SK-N-SH (cell line): Measurements from ENCODE around the gene APH1B. TPM values are rescaled to one million over a fixed set of nuclear protein-coding genes. Genes with fewer than 3 reads are reported as not detected.

Source experiments
- CTCF ChIA-PET: fragments of 300-600, 350-600 bp; formaldehyde crosslinking; extraction: SDS; loops from one replicate; lab custom pipeline; 2021; lab: Yijun Ruan, JAX
- POLR2A ChIA-PET: fragments of 350-600 bp; sonication (Branson Sonifier 250); formaldehyde crosslinking; extraction: SDS; loops from one replicate; lab custom pipeline; 2020; ENCODE audit warnings: antibody characterized with exemption, inconsistent platforms; lab: Yijun Ruan, JAX
- DNase-seq: peaks from one replicate; pipeline ENCODE4 v3.0.0; 2012
- H2AFZ ChIP-seq: fragments of 200-600 bp; sonication (generic); 2 replicates; pipeline ENCODE4 v1.8.1; 2016; ENCODE audit warnings: antibody characterized with exemption, mild to moderate bottlenecking, low read depth
- H3F3A ChIP-seq: fragments of 200-600 bp; sonication (generic); replicated peaks from 2 replicates; pipeline ENCODE3; 2016; ENCODE audit warnings: antibody characterized with exemption, mild to moderate bottlenecking; ENCODE audit not compliant: insufficient read depth
- H3K27ac ChIP-seq, 2 experiments: fragments of 200-500 bp in 1 of 2; fragments of 200-600 bp in 1 of 2; sonication (Bioruptor generic) in 1 of 2; sonication (generic), shearing (Covaris generic) in 1 of 2; 2 replicates each; pipeline versions ENCODE4 v1.5.1 to v1.6.1; 2014 to 2016; ENCODE audit warnings: low read depth in 2 of 2, inconsistent platforms in 1 of 2, low read length in 1 of 2, mild to moderate bottlenecking in 1 of 2, mixed read lengths in 1 of 2
- H3K27me3 ChIP-seq: fragments of 200-600 bp; sonication (generic), shearing (Covaris generic); 2 replicates; pipeline ENCODE4 v1.6.1; 2016; ENCODE audit warnings: mixed run types; ENCODE audit not compliant: insufficient read depth
- H3K36me3 ChIP-seq, 2 experiments: fragments of 200-500 bp in 1 of 2; fragments of 200-600 bp in 1 of 2; sonication (Bioruptor generic) in 1 of 2; sonication (generic) in 1 of 2; replicated peaks in 1 of 2; 2 replicates each; pipeline versions ENCODE3 to v1.5.1; 2014 to 2016; ENCODE audit warnings: low read length in 1 of 2, mild to moderate bottlenecking in 1 of 2; ENCODE audit not compliant: insufficient read depth in 2 of 2, control insufficient read depth in 1 of 2
- H3K4me1 ChIP-seq, 2 experiments: fragments of 200-500 bp in 1 of 2; fragments of 200-600 bp in 1 of 2; sonication (Bioruptor generic) in 1 of 2; sonication (generic), shearing (Covaris generic) in 1 of 2; 2 replicates each; pipeline versions ENCODE4 v1.5.1 to v1.6.1; 2014 to 2016; ENCODE audit warnings: low read depth in 1 of 2, low read length in 1 of 2, mixed run types in 1 of 2; ENCODE audit not compliant: insufficient read depth in 2 of 2, control insufficient read depth in 1 of 2
- H3K4me2 ChIP-seq: fragments of 200-600 bp; sonication (generic), shearing (Covaris generic); 2 replicates; pipeline ENCODE4 v1.6.1; 2017; ENCODE audit warnings: mixed run types
- H3K4me3 ChIP-seq, 2 experiments: fragments of 200-500 bp in 1 of 2; fragments of 200-600 bp in 1 of 2; sonication (Bioruptor generic) in 1 of 2; sonication (generic), shearing (Covaris generic) in 1 of 2; 2 replicates each; pipeline versions ENCODE4 v1.5.1 to v1.8.1; 2014 to 2016; ENCODE audit warnings: low read depth in 2 of 2, inconsistent platforms in 1 of 2, low read length in 1 of 2, mild to moderate bottlenecking in 1 of 2, mixed read lengths in 1 of 2, moderate library complexity in 1 of 2
- H3K79me2 ChIP-seq: fragments of 200-600 bp; sonication (generic); 2 replicates; pipeline ENCODE4 v1.8.1; 2017; ENCODE audit warnings: mild to moderate bottlenecking; ENCODE audit not compliant: insufficient read depth
- H3K9ac ChIP-seq: fragments of 200-600 bp; sonication (generic); 2 replicates; pipeline ENCODE4 v1.6.1; 2017; ENCODE audit warnings: mixed run types
- H3K9me2 ChIP-seq: fragments of 200-600 bp; sonication (generic); 2 replicates; pipeline ENCODE4 v1.6.1; 2017; ENCODE audit warnings: mixed run types
- H3K9me3 ChIP-seq: fragments of 200-600 bp; sonication (generic); 2 replicates; pipeline ENCODE4 v1.6.1; 2017; ENCODE audit warnings: mixed run types, mild to moderate bottlenecking, moderate library complexity
- H4K20me1 ChIP-seq: fragments of 200-600 bp; sonication (generic); 2 replicates; pipeline ENCODE4 v1.6.1; 2017; ENCODE audit warnings: mild to moderate bottlenecking, mixed run types; ENCODE audit not compliant: insufficient read depth
- EZH2phosphoT487 ChIP-seq: fragments of 200-600 bp; sonication (generic); IDR thresholded peaks from 2 replicates; pipeline ENCODE4 v1.6.1; 2017; ENCODE audit warnings: low read depth, mixed run types, mild to moderate bottlenecking, antibody characterized with exemption, moderate library complexity, borderline replicate concordance
- FOXJ3 ChIP-seq: sonication (generic); formaldehyde crosslinking; IDR thresholded peaks from 2 replicates; pipeline ENCODE4 v1.5.1; 2020; ENCODE audit warnings: mild to moderate bottlenecking, missing genetic modification reagents
- FOXM1 ChIP-seq: IDR thresholded peaks from 2 replicates; pipeline ENCODE4 v1.4.0; 2012; ENCODE audit warnings: low read depth, mild to moderate bottlenecking
- JUND ChIP-seq: IDR thresholded peaks from 2 replicates; pipeline ENCODE4 v1.4.0; 2012
- MEF2A ChIP-seq: IDR thresholded peaks from 2 replicates; pipeline ENCODE4 v1.4.0; 2012; ENCODE audit warnings: low read depth, borderline replicate concordance
- MXI1 ChIP-seq: IDR thresholded peaks from 2 replicates; pipeline ENCODE4 v1.6.1; 2012; ENCODE audit warnings: mild to moderate bottlenecking, low read depth, low read length, improper control_type of control experiment
- NRF1 ChIP-seq: IDR thresholded peaks from 2 replicates; pipeline ENCODE4 v1.6.1; 2012; ENCODE audit warnings: low read depth, mild to moderate bottlenecking, low read length
- POLR2AphosphoS5 ChIP-seq: IDR thresholded peaks from 2 replicates; pipeline ENCODE4 v1.6.1; 2012; ENCODE audit warnings: low read depth, low read length
- RXRA ChIP-seq: IDR thresholded peaks from 2 replicates; pipeline ENCODE4 v1.4.0; 2012; ENCODE audit warnings: low read depth, mild to moderate bottlenecking, borderline replicate concordance
- SIN3A ChIP-seq: IDR thresholded peaks from 2 replicates; pipeline ENCODE4 v1.6.1; 2012; ENCODE audit warnings: low read depth, mild to moderate bottlenecking, low read length, moderate library complexity, borderline replicate concordance
- SMC3 ChIP-seq: IDR thresholded peaks from 2 replicates; pipeline ENCODE4 v1.6.1; 2012; ENCODE audit warnings: low read depth, low read length, improper control_type of control experiment
- TEAD4 ChIP-seq: IDR thresholded peaks from 2 replicates; pipeline ENCODE4 v1.4.0; 2012; ENCODE audit warnings: mild to moderate bottlenecking, borderline replicate concordance; ENCODE audit not compliant: insufficient read depth
- WGBS: methylation state at CpG from one replicate; pipeline ENCODE4 v1.1.6; 2017; ENCODE audit warnings: low lambda C conversion rate; 5-methylcytosine and 5-hydroxymethylcytosine counted together
- polyA plus RNA-seq, 3 experiments: library from polyadenylated mRNA; depleted of rRNA; stranded (reverse); fragments of >200 nt; gene quantifications; 2 replicates each; pipeline ENCODE4 v1.2.3, GENCODE V29; 2012
- TF ChIP-seq, protein P1 (sequence below): fragments of 150-350 bp; IDR thresholded peaks from 2 replicates; pipeline ENCODE4 v1.6.1; 2016; ENCODE audit warnings: mild to moderate bottlenecking, low read depth, low read length
- TF ChIP-seq, protein P2 (sequence below): IDR thresholded peaks from 2 replicates; pipeline ENCODE4 v1.4.0; 2012; ENCODE audit warnings: low read depth, borderline replicate concordance
- TF ChIP-seq, protein P3 (sequence below): fragments of 150-350 bp; IDR thresholded peaks from 2 replicates; pipeline ENCODE4 v1.6.1; 2017; ENCODE audit warnings: antibody characterized with exemption, low read length, low read depth, borderline replicate concordance
- TF ChIP-seq, protein P4 (sequence below): fragments of 200-600 bp; sonication (generic); IDR thresholded peaks from 2 replicates; pipeline ENCODE4 v1.6.1; 2017; ENCODE audit warnings: antibody characterized with exemption, mild to moderate bottlenecking, moderate library complexity

The APH1B gene
- polyA plus RNA-seq, 1 of the 3 experiments (the other 2 are of a cell fraction): 7.6 TPM

DNA sequence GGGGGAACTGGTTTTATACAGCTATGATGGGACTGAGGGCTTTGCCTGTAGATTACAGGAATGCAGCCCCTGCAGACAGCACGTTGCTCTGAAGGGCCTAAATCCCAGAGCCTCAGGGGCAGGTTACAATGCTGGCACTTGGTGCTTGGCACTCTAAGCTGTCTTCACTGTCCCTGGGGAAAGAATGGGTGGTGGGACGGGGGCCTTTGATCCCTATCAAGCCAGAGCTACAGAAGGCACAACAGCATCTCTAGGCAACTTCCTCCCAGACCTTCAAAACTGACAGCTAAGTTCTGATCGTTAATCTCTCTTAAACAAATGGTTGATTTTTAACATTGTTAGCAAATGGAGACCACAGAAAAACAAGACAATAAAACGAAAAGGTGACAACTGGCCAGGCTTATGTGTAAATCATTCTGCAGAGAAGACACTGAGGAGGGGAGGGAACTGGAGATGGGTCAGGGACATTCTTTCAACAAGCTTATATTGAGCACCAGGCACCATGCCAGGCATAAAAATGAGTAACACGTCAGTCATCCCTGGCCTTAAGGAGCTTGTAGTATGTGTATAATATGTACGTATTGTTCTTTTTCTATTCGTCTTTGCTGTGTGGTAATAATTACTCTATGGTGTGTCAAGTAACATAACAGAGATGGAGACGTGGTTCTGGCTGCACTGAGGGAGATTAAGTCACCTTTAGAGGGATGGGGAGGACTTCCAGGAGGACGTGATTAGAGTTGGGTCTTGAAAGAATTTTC lies 55.1 kb downstream of the APH1B start (continued):
- no peak for TF ChIP-seq NRF1
- peak; percentile 26; the same call in 1 of the 2 replicates for TF ChIP-seq POLR2AphosphoS5
- TF ChIP-seq SMC3: no peak
- TF ChIP-seq SIN3A: no peak
- no peak for TF ChIP-seq RXRA
- TF ChIP-seq, protein P1, sequence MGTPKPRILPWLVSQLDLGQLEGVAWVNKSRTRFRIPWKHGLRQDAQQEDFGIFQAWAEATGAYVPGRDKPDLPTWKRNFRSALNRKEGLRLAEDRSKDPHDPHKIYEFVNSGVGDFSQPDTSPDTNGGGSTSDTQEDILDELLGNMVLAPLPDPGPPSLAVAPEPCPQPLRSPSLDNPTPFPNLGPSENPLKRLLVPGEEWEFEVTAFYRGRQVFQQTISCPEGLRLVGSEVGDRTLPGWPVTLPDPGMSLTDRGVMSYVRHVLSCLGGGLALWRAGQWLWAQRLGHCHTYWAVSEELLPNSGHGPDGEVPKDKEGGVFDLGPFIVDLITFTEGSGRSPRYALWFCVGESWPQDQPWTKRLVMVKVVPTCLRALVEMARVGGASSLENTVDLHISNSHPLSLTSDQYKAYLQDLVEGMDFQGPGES: no peak
- TF ChIP-seq, protein P2, sequence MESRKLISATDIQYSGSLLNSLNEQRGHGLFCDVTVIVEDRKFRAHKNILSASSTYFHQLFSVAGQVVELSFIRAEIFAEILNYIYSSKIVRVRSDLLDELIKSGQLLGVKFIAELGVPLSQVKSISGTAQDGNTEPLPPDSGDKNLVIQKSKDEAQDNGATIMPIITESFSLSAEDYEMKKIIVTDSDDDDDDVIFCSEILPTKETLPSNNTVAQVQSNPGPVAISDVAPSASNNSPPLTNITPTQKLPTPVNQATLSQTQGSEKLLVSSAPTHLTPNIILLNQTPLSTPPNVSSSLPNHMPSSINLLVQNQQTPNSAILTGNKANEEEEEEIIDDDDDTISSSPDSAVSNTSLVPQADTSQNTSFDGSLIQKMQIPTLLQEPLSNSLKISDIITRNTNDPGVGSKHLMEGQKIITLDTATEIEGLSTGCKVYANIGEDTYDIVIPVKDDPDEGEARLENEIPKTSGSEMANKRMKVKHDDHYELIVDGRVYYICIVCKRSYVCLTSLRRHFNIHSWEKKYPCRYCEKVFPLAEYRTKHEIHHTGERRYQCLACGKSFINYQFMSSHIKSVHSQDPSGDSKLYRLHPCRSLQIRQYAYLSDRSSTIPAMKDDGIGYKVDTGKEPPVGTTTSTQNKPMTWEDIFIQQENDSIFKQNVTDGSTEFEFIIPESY: no peak
- no peak for TF ChIP-seq FOXJ3 (CRISPR knock-in tag)

DNA sequence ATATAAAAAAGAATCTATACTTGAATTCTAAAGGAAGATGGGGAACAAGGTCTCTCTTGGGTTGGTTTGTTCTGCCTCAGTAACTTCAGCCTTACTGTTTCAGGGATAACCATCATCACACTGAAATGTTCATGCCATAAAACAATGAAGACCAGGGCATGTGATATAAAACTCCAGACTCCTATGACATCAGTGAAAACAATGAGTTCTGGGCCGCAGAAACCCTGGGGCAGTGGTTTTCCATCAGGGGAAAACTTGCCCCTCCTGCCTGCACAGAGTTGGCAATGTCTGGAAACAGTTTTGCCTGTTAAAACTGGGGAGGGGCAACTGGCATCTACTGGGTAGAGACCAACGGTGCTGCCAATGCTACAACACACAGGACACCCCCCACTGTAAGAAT lies 57.4 kb downstream of the APH1B start:
- H3K79me2 ChIP-seq: no peaks in the 10 kb centered on the region
- no peak overlapping the region for H3K9ac ChIP-seq
- DNase-seq: peak; percentile 51
- no peaks in the 10 kb centered on the region for H3K9me3 ChIP-seq
- H3K9me2 ChIP-seq: no peaks in the 10 kb centered on the region
- ChIA-PET CTCF (no interaction called here), POLR2A (no interaction called here)
- no peak overlapping the region for H3K4me2 ChIP-seq
- WGBS: 88% methylated on average over 1 of the region's 2 CpGs
- H3K27ac ChIP-seq: no peak overlapping the region
- peaks cover 0 to 8% of the 10 kb centered on the region in 2 experiments for H3K36me3 ChIP-seq
- H2AFZ ChIP-seq: no peak overlapping the region
- H3K4me1 ChIP-seq: peaks cover 14 to 16% of the 10 kb centered on the region in 2 experiments; a peak in 3 of 4 replicates
- no peaks in the 10 kb centered on the region for H3K27me3 ChIP-seq
- no peaks in the 10 kb centered on the region for H4K20me1 ChIP-seq
- H3K4me3 ChIP-seq: no peak overlapping the region
- H3F3A ChIP-seq: peaks cover 13% of the 10 kb centered on the region
- TF ChIP-seq MXI1 (no peak), POLR2AphosphoS5 (no peak), FOXM1 (no peak), RXRA (no peak), TEAD4 (no peak), EZH2phosphoT487 (no peak), MEF2A (no peak), SMC3 (no peak), JUND (no peak)
- TF ChIP-seq, protein P1: no peak
- TF ChIP-seq, protein P2: no peak
- TF ChIP-seq, protein P3, sequence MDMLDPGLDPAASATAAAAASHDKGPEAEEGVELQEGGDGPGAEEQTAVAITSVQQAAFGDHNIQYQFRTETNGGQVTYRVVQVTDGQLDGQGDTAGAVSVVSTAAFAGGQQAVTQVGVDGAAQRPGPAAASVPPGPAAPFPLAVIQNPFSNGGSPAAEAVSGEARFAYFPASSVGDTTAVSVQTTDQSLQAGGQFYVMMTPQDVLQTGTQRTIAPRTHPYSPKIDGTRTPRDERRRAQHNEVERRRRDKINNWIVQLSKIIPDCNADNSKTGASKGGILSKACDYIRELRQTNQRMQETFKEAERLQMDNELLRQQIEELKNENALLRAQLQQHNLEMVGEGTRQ: no peak
- TF ChIP-seq, protein P4, sequence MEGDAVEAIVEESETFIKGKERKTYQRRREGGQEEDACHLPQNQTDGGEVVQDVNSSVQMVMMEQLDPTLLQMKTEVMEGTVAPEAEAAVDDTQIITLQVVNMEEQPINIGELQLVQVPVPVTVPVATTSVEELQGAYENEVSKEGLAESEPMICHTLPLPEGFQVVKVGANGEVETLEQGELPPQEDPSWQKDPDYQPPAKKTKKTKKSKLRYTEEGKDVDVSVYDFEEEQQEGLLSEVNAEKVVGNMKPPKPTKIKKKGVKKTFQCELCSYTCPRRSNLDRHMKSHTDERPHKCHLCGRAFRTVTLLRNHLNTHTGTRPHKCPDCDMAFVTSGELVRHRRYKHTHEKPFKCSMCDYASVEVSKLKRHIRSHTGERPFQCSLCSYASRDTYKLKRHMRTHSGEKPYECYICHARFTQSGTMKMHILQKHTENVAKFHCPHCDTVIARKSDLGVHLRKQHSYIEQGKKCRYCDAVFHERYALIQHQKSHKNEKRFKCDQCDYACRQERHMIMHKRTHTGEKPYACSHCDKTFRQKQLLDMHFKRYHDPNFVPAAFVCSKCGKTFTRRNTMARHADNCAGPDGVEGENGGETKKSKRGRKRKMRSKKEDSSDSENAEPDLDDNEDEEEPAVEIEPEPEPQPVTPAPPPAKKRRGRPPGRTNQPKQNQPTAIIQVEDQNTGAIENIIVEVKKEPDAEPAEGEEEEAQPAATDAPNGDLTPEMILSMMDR: no peak
